ENCODE measurements around the gene CHRNA5.
"Not testable (repeated sequence)": the region's sequence is repeated elsewhere in the genome, so short reads cannot be mapped to it uniquely, and the experiment has no call there.

The CHRNA5 gene

GRCh38 chr15:78565097-78565950, at the start of gene CHRNA5:
TSS of gene CHRNA5 (plus strand) at chr15:78565520. CDS start at chr15:78565720, 200 bp downstream.
- Mint-ChIP-seq H3K4me1 (peaks cover 19 to 20% of the 10 kb centered on the region in 2 donors), H3K9me3 (no peaks in the 10 kb centered on the region), H3K27ac (peak within 1 kb of the TSS; percentile 86), H3K27me3 (peaks cover 18 to 47% of the 10 kb centered on the region in 2 donors), H3K36me3 (no peaks in the 10 kb centered on the region), H3K4me3 (peak within 1 kb of the TSS; percentile 91)
- DNase-seq (peak; percentile 75), ATAC-seq (replicated peaks) (peak; percentile 82 to 92)

- not testable (repeated sequence) for ATAC-seq (replicated peaks); H3K36me3 Mint-ChIP-seq; H3K27ac Mint-ChIP-seq
Observed at GRCh38 chr15:78520035-78520434, 45.3 kb upstream of the CHRNA5 start.

DNA sequence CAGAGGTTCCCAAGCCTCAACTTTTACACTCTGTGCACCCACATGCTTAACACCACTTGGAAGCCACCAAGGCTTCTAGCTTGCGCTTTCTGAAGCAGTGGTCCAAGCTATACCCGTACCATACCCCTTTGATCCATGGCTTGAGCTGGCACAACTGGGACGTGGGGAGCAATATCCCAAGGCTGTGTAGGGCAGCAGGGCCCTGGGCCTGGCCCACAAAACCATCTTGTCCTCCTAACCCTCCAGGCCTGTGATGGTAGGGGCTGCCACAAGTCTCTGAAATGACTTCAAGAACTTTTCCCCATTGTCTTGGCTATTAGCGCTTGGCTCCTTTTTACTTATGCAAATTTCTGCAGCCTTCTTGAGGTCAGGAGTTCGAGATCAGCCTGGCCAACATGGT, 41.1 kb upstream of the CHRNA5 start:
- DNase-seq (no peak), ATAC-seq (replicated peaks) (no peak)
- Mint-ChIP-seq H3K4me1 (no peaks in the 10 kb centered on the region), H3K27ac (no peak overlapping the region), H3K36me3 (peaks cover 0 to 4% of the 10 kb centered on the region in 2 donors), H3K9me3 (peaks cover 3 to 5% of the 10 kb centered on the region in 2 donors), H3K27me3 (no peaks in the 10 kb centered on the region), H3K4me3 (no peak overlapping the region)

More at GRCh38 chr15:78520035-78520434, 45.3 kb upstream of the CHRNA5 start:
- not testable (repeated sequence) for H3K4me3 Mint-ChIP-seq, H3K4me1 Mint-ChIP-seq, H3K9me3 Mint-ChIP-seq, H3K27me3 Mint-ChIP-seq, DNase-seq

DNA sequence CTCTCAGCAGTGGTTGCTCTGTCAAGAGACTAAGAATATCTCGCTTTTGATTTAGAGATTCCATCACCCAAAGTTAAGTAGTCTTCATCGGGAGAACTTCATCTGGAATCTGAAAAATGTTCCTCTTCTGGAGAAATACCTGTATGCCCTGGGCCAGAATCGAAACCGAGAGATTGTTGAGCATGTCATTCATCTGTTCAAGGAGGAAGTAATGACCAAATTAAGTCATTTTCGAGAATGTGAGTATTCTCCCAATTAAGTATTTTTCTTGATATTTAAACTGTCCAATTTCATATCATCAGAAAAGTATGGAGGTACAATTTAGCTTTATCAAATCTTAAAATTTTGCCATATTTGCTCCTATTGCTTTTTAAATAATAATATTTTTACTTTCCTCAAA, 38.0 kb upstream of the CHRNA5 start:
- DNase-seq (no peak), ATAC-seq (replicated peaks) (no peak)
- no peak overlapping the region for H3K27ac Mint-ChIP-seq
- no peak overlapping the region for H3K4me3 Mint-ChIP-seq
- peaks cover 3 to 5% of the 10 kb centered on the region in 2 donors for H3K9me3 Mint-ChIP-seq
- no peaks in the 10 kb centered on the region for H3K27me3 Mint-ChIP-seq
- H3K36me3 Mint-ChIP-seq: peaks cover 0 to 4% of the 10 kb centered on the region in 2 donors
- H3K4me1 Mint-ChIP-seq: no peaks in the 10 kb centered on the region

DNA sequence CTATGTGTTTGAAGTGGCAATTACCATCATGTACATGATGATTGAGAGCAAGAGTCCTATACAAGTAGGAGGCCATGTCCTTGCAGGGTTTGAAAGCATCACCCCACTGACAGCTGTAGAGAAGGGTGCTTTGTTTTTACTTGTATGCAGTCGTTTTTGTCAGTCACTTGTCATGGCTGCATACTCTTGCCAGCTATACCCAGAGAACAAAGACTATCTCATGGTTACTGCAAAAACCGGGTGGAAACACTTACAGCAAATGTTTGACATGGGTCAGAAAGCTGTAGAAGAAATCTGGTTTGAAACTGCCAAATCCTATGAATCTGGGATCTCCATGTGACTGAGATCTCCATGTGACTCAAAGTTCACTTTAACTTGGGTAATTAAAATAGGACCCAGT, 32.0 kb upstream of the CHRNA5 start:
- Mint-ChIP-seq H3K27ac (no peak overlapping the region), H3K27me3 (no peaks in the 10 kb centered on the region), H3K4me3 (no peak overlapping the region), H3K4me1 (peaks cover 0 to 8% of the 10 kb centered on the region in 2 donors), H3K36me3 (no peaks in the 10 kb centered on the region), H3K9me3 (no peaks in the 10 kb centered on the region)
- DNase-seq: no peak
- no peak for ATAC-seq (replicated peaks)

GRCh38 chr15:78536134-78536533, 29.2 kb upstream of the CHRNA5 start:
- no peaks in the 10 kb centered on the region for H3K27me3 Mint-ChIP-seq
- no peak overlapping the region for H3K27ac Mint-ChIP-seq
- DNase-seq (no peak), ATAC-seq (replicated peaks) (no peak)
- H3K4me3 Mint-ChIP-seq: no peak overlapping the region
- peaks cover 0 to 6% of the 10 kb centered on the region in 2 donors for H3K36me3 Mint-ChIP-seq
- H3K4me1 Mint-ChIP-seq: peaks cover 6 to 15% of the 10 kb centered on the region in 2 donors
- H3K9me3 Mint-ChIP-seq: no peaks in the 10 kb centered on the region

DNA sequence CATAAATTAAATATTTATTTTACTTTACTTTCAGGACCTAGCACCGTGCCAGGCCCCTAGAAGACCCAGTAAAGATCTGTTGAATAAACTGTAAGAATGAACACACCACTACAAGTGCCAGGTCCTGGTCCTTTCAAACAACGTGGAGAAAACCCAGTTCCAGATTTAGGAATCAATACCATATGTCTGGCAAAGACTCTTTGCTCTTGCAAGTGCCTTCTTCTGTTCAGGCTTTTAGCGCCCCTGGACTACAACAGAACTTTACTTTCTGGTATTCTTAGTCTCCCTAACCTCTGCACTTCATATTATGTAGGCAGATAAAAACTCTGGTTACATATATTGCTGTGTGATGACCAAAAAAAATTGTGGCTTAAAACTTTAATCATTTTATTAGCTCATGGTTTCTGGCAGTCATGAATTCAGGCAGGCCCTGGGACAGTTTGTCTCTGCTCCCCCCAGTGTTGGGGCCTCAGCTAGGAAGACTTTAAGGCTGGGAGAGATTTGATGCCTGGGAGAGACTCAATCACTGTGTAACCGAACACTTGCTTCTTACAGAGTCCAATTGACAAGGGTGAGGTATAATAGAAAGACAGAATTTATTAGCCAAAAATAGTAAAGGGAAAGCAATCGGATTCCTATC, 27.9 kb upstream of the CHRNA5 start:
- DNase-seq: no peak
- Mint-ChIP-seq H3K36me3 (peaks cover 6 to 16% of the 10 kb centered on the region in 2 donors), H3K27ac (no peak overlapping the region), H3K4me1 (peaks cover 10 to 24% of the 10 kb centered on the region in 2 donors), H3K27me3 (no peaks in the 10 kb centered on the region), H3K4me3 (no peak overlapping the region), H3K9me3 (no peaks in the 10 kb centered on the region)
- ATAC-seq (replicated peaks): no peak

GRCh38 chr15:78538358-78538757, 27.0 kb upstream of the CHRNA5 start:
- H3K36me3 Mint-ChIP-seq: peaks cover 6 to 19% of the 10 kb centered on the region in 2 donors
- DNase-seq (no peak), ATAC-seq (replicated peaks) (no peak)
- no peak overlapping the region for H3K27ac Mint-ChIP-seq
- H3K9me3 Mint-ChIP-seq: no peaks in the 10 kb centered on the region
- H3K4me1 Mint-ChIP-seq: peaks cover 13 to 29% of the 10 kb centered on the region in 2 donors
- H3K4me3 Mint-ChIP-seq: no peak overlapping the region
- no peaks in the 10 kb centered on the region for H3K27me3 Mint-ChIP-seq

DNA sequence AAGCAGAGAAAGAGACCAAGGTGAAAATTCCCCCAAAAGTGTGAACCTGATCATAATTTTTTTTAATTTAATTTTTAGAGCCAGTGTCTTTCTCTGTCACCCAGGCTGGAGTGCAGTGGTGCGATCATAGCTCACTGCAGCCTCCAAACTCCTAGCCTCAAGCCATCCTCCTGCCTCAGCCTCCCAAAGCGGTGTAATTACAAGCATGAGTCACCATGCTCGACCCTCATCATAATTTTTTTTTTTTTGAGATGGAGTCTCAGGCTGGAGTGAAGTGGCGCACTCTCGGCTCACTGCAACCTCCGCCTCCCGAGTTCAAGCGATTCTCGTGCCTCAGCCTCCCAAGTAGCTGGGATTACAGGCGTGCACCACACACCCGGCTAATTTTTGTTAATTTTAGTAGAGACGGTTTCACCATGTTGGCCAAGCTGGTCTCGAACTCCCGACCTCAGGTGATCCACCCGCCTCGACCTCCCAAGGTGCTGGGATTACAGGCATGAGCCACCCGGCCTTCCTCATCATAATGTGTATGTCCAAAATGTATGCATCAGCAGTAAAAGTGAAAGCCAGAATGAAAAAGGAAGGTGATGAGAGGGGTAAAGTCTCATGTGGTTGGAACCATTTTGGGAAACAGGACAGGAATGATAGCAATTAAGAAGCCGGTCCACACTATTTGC, 25.7 kb upstream of the CHRNA5 start:
- not testable (repeated sequence) for ATAC-seq (replicated peaks); H3K9me3 Mint-ChIP-seq; DNase-seq; H3K27me3 Mint-ChIP-seq
- H3K4me1 Mint-ChIP-seq: peaks cover 13 to 29% of the 10 kb centered on the region in 2 donors
- peak overlapping the region; percentile 100 for H3K27ac Mint-ChIP-seq
- H3K4me3 Mint-ChIP-seq: peak overlapping the region; percentile 91 to 98
- peaks cover 6 to 19% of the 10 kb centered on the region in 2 donors for H3K36me3 Mint-ChIP-seq

GRCh38 chr15:78540141-78540870, 25.0 kb upstream of the CHRNA5 start, which contains the start of gene PSMA4:
TSS of gene PSMA4 (plus strand) at chr15:78540444. CDS start at chr15:78541928, 1,484 bp downstream.
- H3K9me3 Mint-ChIP-seq: no peaks in the 10 kb centered on the region
- H3K27ac Mint-ChIP-seq: peak within 1 kb of the TSS; percentile 100
- DNase-seq (peak; percentile 90), ATAC-seq (replicated peaks) (peak; percentile 91 to 92)
- H3K4me1 Mint-ChIP-seq: peaks cover 13 to 29% of the 10 kb centered on the region in 2 donors
- H3K36me3 Mint-ChIP-seq: peaks cover 6 to 19% of the 10 kb centered on the region in 2 donors
- H3K4me3 Mint-ChIP-seq: peak within 1 kb of the TSS; percentile 91 to 98
- H3K27me3 Mint-ChIP-seq: no peaks in the 10 kb centered on the region

- Mint-ChIP-seq H3K36me3 (peaks cover 7 to 22% of the 10 kb centered on the region in 2 donors), H3K4me3 (peak overlapping the region; percentile 91 to 98), H3K4me1 (peaks cover 13 to 27% of the 10 kb centered on the region in 2 donors), H3K9me3 (no peaks in the 10 kb centered on the region), H3K27me3 (no peaks in the 10 kb centered on the region), H3K27ac (peak overlapping the region; percentile 100)
- DNase-seq: no peak
- no peak for ATAC-seq (replicated peaks)
Observed at GRCh38 chr15:78540871-78541743, 24.2 kb upstream of the CHRNA5 start.

GRCh38 chr15:78541744-78542034, 23.6 kb upstream of the CHRNA5 start:
- no peaks in the 10 kb centered on the region for H3K9me3 Mint-ChIP-seq
- DNase-seq: no peak
- H3K4me1 Mint-ChIP-seq: peaks cover 13 to 21% of the 10 kb centered on the region in 2 donors
- H3K27ac Mint-ChIP-seq: peak overlapping the region; percentile 100
- peaks cover 10 to 23% of the 10 kb centered on the region in 2 donors for H3K36me3 Mint-ChIP-seq
- peak overlapping the region; percentile 91 to 98 for H3K4me3 Mint-ChIP-seq
- H3K27me3 Mint-ChIP-seq: no peaks in the 10 kb centered on the region
- no peak for ATAC-seq (replicated peaks)

- Mint-ChIP-seq H3K9me3 (no peaks in the 10 kb centered on the region), H3K4me3 (no peak overlapping the region), H3K27ac (peak overlapping the region; percentile 47), H3K27me3 (no peaks in the 10 kb centered on the region), H3K4me1 (peaks cover 13 to 21% of the 10 kb centered on the region in 2 donors), H3K36me3 (peaks cover 10 to 23% of the 10 kb centered on the region in 2 donors)
- DNase-seq: no peak
- no peak for ATAC-seq (replicated peaks)
Observed at GRCh38 chr15:78542647-78543046, 22.7 kb upstream of the CHRNA5 start.
